K562 (cell line): ENCODE data around the gene EIPR1. TPM values are rescaled to one million over a fixed set of nuclear protein-coding genes. Genes with fewer than 3 reads are reported as not detected.

Source experiments
- ATAC-seq: fragments of 200-7000 bp; cut with Tn5 transposase; 3 replicates; pipeline ENCODE4 v1.9.1; 2020; ENCODE audit warnings: moderate library complexity
- BruUV-seq: library from RNA; stranded (reverse); fragments of 400-500 nt; replicated peaks from 2 replicates; lab custom pipeline; 2021; lab: Mats Ljungman, UMichigan
- CTCF ChIA-PET: fragments of 300-600 bp; formaldehyde crosslinking; extraction: SDS; loops from one replicate; lab custom pipeline; 2021; ENCODE audit warnings: low intra/inter-chr PET ratio; lab: Yijun Ruan, JAX
- POLR2A ChIA-PET: fragments of 300-600, 350-650 bp; sonication (Branson Sonifier 250); formaldehyde crosslinking; extraction: SDS; loops from one replicate; lab custom pipeline; 2021; ENCODE audit warnings: antibody characterized with exemption, inconsistent platforms; lab: Yijun Ruan, JAX
- DNase-seq, 4 experiments: peaks; one replicate each; pipeline versions ENCODE4 v3.0.0 to v3.0.0-alpha.2; 2011 to 2018; ENCODE audit warnings: low spot score in 3 of 4, mixed read lengths in 3 of 4; ENCODE audit errors: extremely low read depth in 1 of 4
- FAIRE-seq: peaks from 2 replicates; lab custom pipeline; 2011; peaks lifted over from hg19 to GRCh38; lab: Jason Lieb, UNC
- H2AFZ ChIP-seq: 2 replicates; pipeline ENCODE4 v1.6.0; 2011; ENCODE audit warnings: low read depth, low read length, control low read depth, inconsistent platforms
- H3K27ac ChIP-seq: fragments of 200-600 bp; 3 replicates; pipeline ENCODE4 v1.8.0; 2011; ENCODE audit warnings: low read depth, mild to moderate bottlenecking, control low read depth, inconsistent platforms, low read length, moderate library complexity, mixed read lengths; ENCODE audit errors: extremely low read depth
- H3K27me3 ChIP-seq, 2 experiments: fragments of 300-600 bp in 1 of 2; 2 replicates in 1 of 2; 3 replicates in 1 of 2; pipeline versions ENCODE4 v1.6.0 to v1.8.0; 2011; ENCODE audit warnings: inconsistent platforms in 2 of 2, low read length in 2 of 2, mild to moderate bottlenecking in 1 of 2, mixed read lengths in 1 of 2, moderate library complexity in 1 of 2; ENCODE audit not compliant: control insufficient read depth in 2 of 2, insufficient read depth in 2 of 2
- H3K36me3 ChIP-seq: fragments of 300-600 bp; 3 replicates; pipeline ENCODE4 v1.8.0; 2011; ENCODE audit warnings: mild to moderate bottlenecking, low read length, inconsistent platforms; ENCODE audit not compliant: control insufficient read depth, insufficient read depth
- H3K4me1 ChIP-seq, 2 experiments: fragments of 200-600 bp in 1 of 2; replicated peaks in 1 of 2; 2 replicates in 1 of 2; 3 replicates in 1 of 2; pipeline versions ENCODE4 v1.5.1 to v1.8.0; 2011; ENCODE audit warnings: inconsistent platforms in 2 of 2, low read length in 2 of 2, mild to moderate bottlenecking in 1 of 2, mixed read lengths in 1 of 2, moderate library complexity in 1 of 2; ENCODE audit not compliant: control insufficient read depth in 2 of 2, insufficient read depth in 2 of 2
- H3K4me2 ChIP-seq: 2 replicates; pipeline ENCODE4 v1.6.1; 2011; ENCODE audit warnings: low read length, control low read depth, inconsistent platforms, mixed read lengths; ENCODE audit not compliant: insufficient read depth
- H3K4me3 ChIP-seq: fragments of 200-600 bp; sonication (generic), shearing (Covaris generic); 2 replicates; pipeline ENCODE4 v1.5.1; 2016; ENCODE audit warnings: control low read depth, inconsistent platforms
- H3K79me2 ChIP-seq: fragments of 200-600 bp; 3 replicates; pipeline ENCODE4 v1.8.0; 2011; ENCODE audit warnings: low read length, inconsistent platforms; ENCODE audit not compliant: control insufficient read depth, insufficient read depth
- H3K9ac ChIP-seq, 2 experiments: 2 replicates each; pipeline versions ENCODE4 v1.6.0 to v1.6.1; 2011; ENCODE audit warnings: low read depth in 2 of 2, low read length in 2 of 2, control low read depth in 1 of 2, inconsistent platforms in 1 of 2, mild to moderate bottlenecking in 1 of 2, mixed read lengths in 1 of 2; ENCODE audit not compliant: insufficient read depth in 1 of 2
- H3K9me1 ChIP-seq: one replicate; pipeline ENCODE4 v1.6.0; 2011; ENCODE audit warnings: inconsistent platforms, mild to moderate bottlenecking, low read length, moderate library complexity; ENCODE audit not compliant: control insufficient read depth, insufficient read depth
- H3K9me3 ChIP-seq: replicated peaks from 2 replicates; pipeline ENCODE4 v1.5.1; 2011; ENCODE audit warnings: low read depth, low read length, inconsistent platforms; ENCODE audit not compliant: control insufficient read depth, insufficient read depth
- H4K20me1 ChIP-seq: replicated peaks from 2 replicates; pipeline ENCODE4 v1.6.1; 2011; ENCODE audit warnings: low read length, inconsistent platforms, mixed read lengths; ENCODE audit not compliant: control insufficient read depth, insufficient read depth
- E2F4 ChIP-seq: sonication (generic); formaldehyde crosslinking; IDR thresholded peaks from 2 replicates; pipeline ENCODE4 v1.8.0; 2022; ENCODE audit warnings: mild to moderate bottlenecking, low read depth, missing genetic modification reagents
- MYNN ChIP-seq, 2 experiments: sonication (generic); formaldehyde crosslinking in 1 of 2; IDR thresholded peaks; 2 replicates each; pipeline versions ENCODE4 v1.5.0 to v1.6.1; 2016 to 2020; ENCODE audit warnings: antibody characterized with exemption in 1 of 2, missing genetic modification reagents in 1 of 2
- NELFE ChIP-seq: IDR thresholded peaks from 2 replicates; pipeline ENCODE4 v1.6.1; 2011; ENCODE audit warnings: mild to moderate bottlenecking; ENCODE audit not compliant: insufficient read depth, insufficient read length
- PKNOX1 ChIP-seq: fragments of 450-650 bp; IDR thresholded peaks from 2 replicates; pipeline ENCODE4 v1.6.1; 2016
- RBM14 ChIP-seq: fragments of 200-400 bp; formaldehyde crosslinking; IDR thresholded peaks from 2 replicates; pipeline ENCODE4 v1.6.1; 2018; ENCODE audit warnings: low read depth, mild to moderate bottlenecking, low read length, moderate library complexity, borderline replicate concordance; ENCODE audit not compliant: insufficient read depth
- RNF2 ChIP-seq: sonication (generic); IDR thresholded peaks from 2 replicates; pipeline ENCODE4 v1.6.1; 2016
- SMAD3 ChIP-seq: fragments of 450-650 bp; formaldehyde crosslinking; conservative IDR thresholded peaks from 2 replicates; pipeline ENCODE4 v1.4.0; 2020; ENCODE audit warnings: mild to moderate bottlenecking
- STAT5B ChIP-seq: fragments of 250-450 bp; sonication (Bioruptor Pico); IDR thresholded peaks from 2 replicates; pipeline ENCODE4 v1.8.0; 2021; ENCODE audit warnings: mild to moderate bottlenecking, inconsistent platforms
- UBTF ChIP-seq, 2 experiments: IDR thresholded peaks; 2 replicates each; pipeline ENCODE4 v1.6.1; 2012; ENCODE audit warnings: improper control_type of control experiment in 2 of 2, low read depth in 2 of 2, low read length in 2 of 2, borderline replicate concordance in 1 of 2
- ZHX1 ChIP-seq: fragments of 150-350 bp; conservative IDR thresholded peaks from 2 replicates; pipeline ENCODE4 v1.6.1; 2014; ENCODE audit warnings: low read length
- ZNF584 ChIP-seq: fragments of 200-800 bp; sonication (Bioruptor generic); IDR thresholded peaks from 2 replicates; pipeline ENCODE4 v1.6.1; 2016; ENCODE audit warnings: low read depth, mild to moderate bottlenecking, missing genetic modification characterization, missing compliant biosample characterization
- WGBS: fragments of 100-300 bp; shearing (Covaris generic); methylation state at CpG from one replicate; pipeline ENCODE4 v1.1.6; 2016; ENCODE audit warnings: low coverage, mixed read lengths; ENCODE audit not compliant: insufficient coverage; ENCODE audit errors: missing lambda C conversion rate; 5-methylcytosine and 5-hydroxymethylcytosine counted together
- in situ Hi-C: fragments of 300-500 bp; cut with MboI; formaldehyde crosslinking; loops from 4 replicates; pipeline ENCODE4 v1.15.0; 2018; ENCODE audit warnings: inconsistent platforms, mixed read lengths
- intact Hi-C: fragments of 100-400 bp; cut with micrococcal nuclease; formaldehyde crosslinking; loops from 2 replicates; pipeline ENCODE4 v1.14.2; 2022
- polyA plus RNA-seq, 8 experiments: library from polyadenylated mRNA; depleted of rRNA in 4 of 8; stranded (reverse) in 5 of 8; unstranded in 3 of 8; fragments of >200 nt; fragmentation: Nextera tagmentation in 2 of 8; fragmentation: Illumina TruSeq in 1 of 8; extraction: Ambion mirVana in 2 of 8; extraction: Trizol in 1 of 8; gene quantifications; 2 replicates each; pipeline versions ENCODE4 v1.2.1 to v1.2.3, GENCODE V29; 2011 to 2014; ENCODE audit warnings: inconsistent platforms in 1 of 8, missing spikeins in 1 of 8
- total RNA-seq, 7 experiments: library from RNA; depleted of rRNA in 6 of 7; stranded (reverse); fragments of >200 nt in 6 of 7; fragmentation: Illumina TruSeq in 2 of 7; extraction: Trizol in 2 of 7; gene quantifications; 2 replicates each; pipeline versions ENCODE4 v1.2.1 to v1.2.3, GENCODE V29; 2011 to 2021; ENCODE audit warnings: low replicate concordance in 1 of 7

Gene EIPR1
- total and polyA plus RNA-seq, 9 of the 15 experiments (the other 6 are each of a cell fraction or from before 2014, with no cell fraction given): 19.9 to 54.4 (median 35.9) TPM

- CTCF ChIA-PET: no interaction called here
These were observed 133.8 kb downstream of the EIPR1 start for GRCh38 chr2:3243804-3244203.

More at GRCh38 chr2:3243804-3244203, 133.8 kb downstream of the EIPR1 start:
- no peak overlapping the region for H2AFZ ChIP-seq
- H3K9me1 ChIP-seq: peaks cover 3% of the 10 kb centered on the region
- intact Hi-C loops (no loop called here), in situ Hi-C loops (no loop called here)
- H3K27ac ChIP-seq: no peak overlapping the region
- H3K4me1 ChIP-seq: no peaks in the 10 kb centered on the region; a peak in 1 of 5 replicates
- no peaks in the 10 kb centered on the region; the same call in 1 of the 2 replicates for H4K20me1 ChIP-seq
- H3K9ac ChIP-seq: no peak overlapping the region
- POLR2A ChIA-PET: interaction anchor here (0.7 kb wide), 1 partner anchor 149 kb away, joined by 4 read pairs; no protein-coding TSS in a partner anchor
- FAIRE-seq: no peak
- BruUV-seq: no TSS peak
- WGBS: 69% methylated on average over 5 of the region's 6 CpGs
- H3K36me3 ChIP-seq: 0 out of 3 replicates have a peak, but pooled peaks cover 3% of the 10 kb centered on the region
- H3K27me3 ChIP-seq: no peaks in the 10 kb centered on the region
- H3K9me3 ChIP-seq: no peaks in the 10 kb centered on the region
- no peak overlapping the region for H3K4me2 ChIP-seq
- ATAC-seq: no peak
- no peaks in the 10 kb centered on the region for H3K79me2 ChIP-seq
- TF ChIP-seq RBM14 (no peak), RNF2 (no peak), E2F4 (CRISPR knock-in tag) (no peak), ZNF584 (CRISPR knock-in tag) (no peak), STAT5B (no peak), NELFE (no peak), SMAD3 (no peak), PKNOX1 (no peak), MYNN (IDR thresholded peaks at IDR 0.05) (no peak), MYNN (CRISPR knock-in tag; IDR thresholded peaks at IDR 0.05) (no peak), ZHX1 (no peak), UBTF (IDR thresholded peaks at IDR 0.05; ENCODE audit: borderline replicate concordance in 1 of 2, low read depth in 2 of 2, low read length in 2 of 2) (no peak)
- no peak overlapping the region for H3K4me3 ChIP-seq
- DNase-seq: no peak
